Measurements from ENCODE around the gene PRSS21.

DNA sequence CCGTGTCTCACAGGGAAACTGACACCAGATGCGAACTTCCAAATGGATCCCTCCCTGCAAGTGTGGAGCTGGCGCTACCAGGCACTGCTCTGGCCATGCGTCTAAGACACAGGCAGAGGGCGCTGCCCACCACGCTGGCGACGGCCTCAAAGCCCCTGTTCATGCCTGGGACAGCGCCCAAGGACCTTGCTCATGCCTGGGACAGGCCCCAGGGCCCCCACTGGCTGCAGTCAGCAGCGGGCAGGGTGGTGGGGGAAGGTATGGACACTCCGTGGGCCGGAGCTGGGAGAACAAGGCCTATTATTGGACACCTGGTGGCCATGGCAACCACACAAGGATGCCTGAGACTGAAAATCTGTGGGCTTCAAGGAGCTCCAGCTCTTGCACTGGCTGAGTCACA, 21.9 kb downstream of the PRSS21 start:
- TF ChIP-seq, protein P1, sequence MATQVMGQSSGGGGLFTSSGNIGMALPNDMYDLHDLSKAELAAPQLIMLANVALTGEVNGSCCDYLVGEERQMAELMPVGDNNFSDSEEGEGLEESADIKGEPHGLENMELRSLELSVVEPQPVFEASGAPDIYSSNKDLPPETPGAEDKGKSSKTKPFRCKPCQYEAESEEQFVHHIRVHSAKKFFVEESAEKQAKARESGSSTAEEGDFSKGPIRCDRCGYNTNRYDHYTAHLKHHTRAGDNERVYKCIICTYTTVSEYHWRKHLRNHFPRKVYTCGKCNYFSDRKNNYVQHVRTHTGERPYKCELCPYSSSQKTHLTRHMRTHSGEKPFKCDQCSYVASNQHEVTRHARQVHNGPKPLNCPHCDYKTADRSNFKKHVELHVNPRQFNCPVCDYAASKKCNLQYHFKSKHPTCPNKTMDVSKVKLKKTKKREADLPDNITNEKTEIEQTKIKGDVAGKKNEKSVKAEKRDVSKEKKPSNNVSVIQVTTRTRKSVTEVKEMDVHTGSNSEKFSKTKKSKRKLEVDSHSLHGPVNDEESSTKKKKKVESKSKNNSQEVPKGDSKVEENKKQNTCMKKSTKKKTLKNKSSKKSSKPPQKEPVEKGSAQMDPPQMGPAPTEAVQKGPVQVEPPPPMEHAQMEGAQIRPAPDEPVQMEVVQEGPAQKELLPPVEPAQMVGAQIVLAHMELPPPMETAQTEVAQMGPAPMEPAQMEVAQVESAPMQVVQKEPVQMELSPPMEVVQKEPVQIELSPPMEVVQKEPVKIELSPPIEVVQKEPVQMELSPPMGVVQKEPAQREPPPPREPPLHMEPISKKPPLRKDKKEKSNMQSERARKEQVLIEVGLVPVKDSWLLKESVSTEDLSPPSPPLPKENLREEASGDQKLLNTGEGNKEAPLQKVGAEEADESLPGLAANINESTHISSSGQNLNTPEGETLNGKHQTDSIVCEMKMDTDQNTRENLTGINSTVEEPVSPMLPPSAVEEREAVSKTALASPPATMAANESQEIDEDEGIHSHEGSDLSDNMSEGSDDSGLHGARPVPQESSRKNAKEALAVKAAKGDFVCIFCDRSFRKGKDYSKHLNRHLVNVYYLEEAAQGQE (IDR thresholded peaks at IDR 0.05; ENCODE audit: low read depth): no peak
- TF ChIP-seq, protein P2, sequence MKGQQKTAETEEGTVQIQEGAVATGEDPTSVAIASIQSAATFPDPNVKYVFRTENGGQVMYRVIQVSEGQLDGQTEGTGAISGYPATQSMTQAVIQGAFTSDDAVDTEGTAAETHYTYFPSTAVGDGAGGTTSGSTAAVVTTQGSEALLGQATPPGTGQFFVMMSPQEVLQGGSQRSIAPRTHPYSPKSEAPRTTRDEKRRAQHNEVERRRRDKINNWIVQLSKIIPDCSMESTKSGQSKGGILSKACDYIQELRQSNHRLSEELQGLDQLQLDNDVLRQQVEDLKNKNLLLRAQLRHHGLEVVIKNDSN (IDR thresholded peaks at IDR 0.05): no peak
- TF ChIP-seq CEBPB (IDR thresholded peaks at IDR 0.05): no peak
- no peak for TF ChIP-seq YY1 (IDR thresholded peaks at IDR 0.05; ENCODE audit: low read depth)
- TF ChIP-seq EP300 (IDR thresholded peaks at IDR 0.05; ENCODE audit: borderline replicate concordance): no peak
- TF ChIP-seq EGR1 (IDR thresholded peaks at IDR 0.05): no peak
- no peak for TF ChIP-seq TAF1 (IDR thresholded peaks at IDR 0.05; ENCODE audit: low read depth)
